ENCODE measurements around the gene HLF. TPM values are rescaled to one million over a fixed set of nuclear protein-coding genes. Genes with fewer than 3 reads are reported as not detected.

The HLF gene
- total and polyA plus RNA-seq, 9 donors, result 28.0 to 106 (median 40.8) TPM

DNA sequence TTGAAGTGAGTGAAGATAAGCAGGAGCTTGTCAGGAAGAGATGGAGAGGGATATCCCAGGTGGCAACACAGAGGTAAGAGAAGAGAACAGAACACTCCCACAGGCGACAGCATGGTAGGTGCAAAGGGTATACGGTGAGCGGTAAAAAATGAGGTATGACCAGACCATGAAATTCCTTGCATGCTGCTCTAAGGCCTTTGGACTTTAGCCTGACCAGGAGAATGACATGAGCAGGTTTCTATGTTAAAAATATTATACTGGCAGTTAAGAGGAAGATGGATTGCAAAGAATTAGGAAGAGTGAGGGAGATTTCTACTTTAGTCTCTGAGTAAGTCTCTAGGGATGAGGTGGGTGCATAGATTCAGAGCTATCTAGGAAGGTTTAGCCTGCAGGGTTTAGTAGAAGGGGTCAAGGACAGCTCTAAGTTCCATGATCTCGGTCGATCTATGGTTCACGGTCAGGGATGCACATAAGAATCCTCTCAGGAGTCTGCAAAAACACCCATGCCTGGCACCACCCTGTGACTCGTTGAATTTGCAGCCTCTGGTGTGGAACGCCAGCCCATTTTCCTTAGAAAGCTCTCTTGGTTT, 65.7 kb downstream of the HLF start:
- Histone ChIP-seq H3K36me3 (no peaks in the 10 kb centered on the region), H3K27me3 (no peaks in the 10 kb centered on the region), H3K9me3 (no peaks in the 10 kb centered on the region), H3K4me1 (ENCODE audit: insufficient read depth) (no peaks in the 10 kb centered on the region), H3K4me3 (no peak overlapping the region), H3K27ac (no peak overlapping the region)
- TF ChIP-seq POLR2A (IDR thresholded peaks at IDR 0.05), result no peak
- TF ChIP-seq, protein P1, sequence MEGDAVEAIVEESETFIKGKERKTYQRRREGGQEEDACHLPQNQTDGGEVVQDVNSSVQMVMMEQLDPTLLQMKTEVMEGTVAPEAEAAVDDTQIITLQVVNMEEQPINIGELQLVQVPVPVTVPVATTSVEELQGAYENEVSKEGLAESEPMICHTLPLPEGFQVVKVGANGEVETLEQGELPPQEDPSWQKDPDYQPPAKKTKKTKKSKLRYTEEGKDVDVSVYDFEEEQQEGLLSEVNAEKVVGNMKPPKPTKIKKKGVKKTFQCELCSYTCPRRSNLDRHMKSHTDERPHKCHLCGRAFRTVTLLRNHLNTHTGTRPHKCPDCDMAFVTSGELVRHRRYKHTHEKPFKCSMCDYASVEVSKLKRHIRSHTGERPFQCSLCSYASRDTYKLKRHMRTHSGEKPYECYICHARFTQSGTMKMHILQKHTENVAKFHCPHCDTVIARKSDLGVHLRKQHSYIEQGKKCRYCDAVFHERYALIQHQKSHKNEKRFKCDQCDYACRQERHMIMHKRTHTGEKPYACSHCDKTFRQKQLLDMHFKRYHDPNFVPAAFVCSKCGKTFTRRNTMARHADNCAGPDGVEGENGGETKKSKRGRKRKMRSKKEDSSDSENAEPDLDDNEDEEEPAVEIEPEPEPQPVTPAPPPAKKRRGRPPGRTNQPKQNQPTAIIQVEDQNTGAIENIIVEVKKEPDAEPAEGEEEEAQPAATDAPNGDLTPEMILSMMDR (IDR thresholded peaks at IDR 0.05), result no peak
- no peak for TF ChIP-seq EP300 (IDR thresholded peaks at IDR 0.05)
- WGBS, 3 donors, result 83 to 94% (median 87%) methylated on average over 8 of the region's 8 CpGs
- intact Hi-C loops (cut with DNase I), result no loop called here
- DNase-seq, result no peak

DNA sequence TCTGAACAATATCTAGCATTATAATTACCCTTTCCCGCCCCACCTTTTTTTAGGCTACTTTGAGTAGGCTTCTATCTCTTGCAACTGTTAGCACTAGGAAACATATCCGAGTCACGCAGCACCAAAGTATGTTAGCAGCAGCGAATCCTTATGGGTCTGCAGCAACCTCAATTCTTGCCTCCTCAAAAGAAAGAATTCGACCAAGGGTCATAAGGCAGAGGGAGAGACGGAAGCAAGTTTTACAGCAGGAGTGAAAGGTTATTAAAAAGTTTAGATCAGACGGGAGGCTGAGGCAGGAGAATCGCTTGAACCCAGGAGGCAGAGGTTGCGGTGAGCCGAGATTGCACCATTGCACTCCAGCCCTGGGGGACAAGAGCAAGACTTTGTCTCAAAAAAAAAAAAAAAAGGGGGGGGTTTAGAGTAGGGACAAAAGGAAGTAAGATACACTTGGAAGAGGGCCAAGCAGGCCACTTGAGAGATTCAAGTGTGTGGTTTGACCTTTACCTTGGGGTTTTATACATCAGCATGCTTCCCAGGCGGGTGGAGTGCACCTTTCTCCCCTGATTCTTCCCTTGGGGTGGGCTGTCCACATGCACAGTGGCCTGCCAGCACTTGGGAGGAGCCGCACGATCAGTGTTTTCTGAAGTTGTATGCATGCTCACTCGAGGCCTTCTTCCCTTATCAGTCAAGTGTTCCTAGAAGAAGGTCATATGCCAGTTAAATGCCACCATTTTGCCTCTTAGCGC, 67.7 kb downstream of the HLF start:
- DNase-seq, result no peak
- WGBS, 3 donors, result 81 to 84% (median 82%) methylated on average over 15 of the region's 15 CpGs
- TF ChIP-seq POLR2A (IDR thresholded peaks at IDR 0.05) (no peak), EP300 (IDR thresholded peaks at IDR 0.05) (no peak)
- TF ChIP-seq, protein P1 (IDR thresholded peaks at IDR 0.05), result no peak
- no peaks in the 10 kb centered on the region for H3K36me3 ChIP-seq
- no peaks in the 10 kb centered on the region for H3K9me3 ChIP-seq
- H3K4me3 ChIP-seq, result no peak overlapping the region
- intact Hi-C loops (cut with DNase I), result no loop called here
- no peak overlapping the region for H3K27ac ChIP-seq
- H3K27me3 ChIP-seq, result no peaks in the 10 kb centered on the region
- no peaks in the 10 kb centered on the region for H3K4me1 ChIP-seq (ENCODE audit: insufficient read depth)

DNA sequence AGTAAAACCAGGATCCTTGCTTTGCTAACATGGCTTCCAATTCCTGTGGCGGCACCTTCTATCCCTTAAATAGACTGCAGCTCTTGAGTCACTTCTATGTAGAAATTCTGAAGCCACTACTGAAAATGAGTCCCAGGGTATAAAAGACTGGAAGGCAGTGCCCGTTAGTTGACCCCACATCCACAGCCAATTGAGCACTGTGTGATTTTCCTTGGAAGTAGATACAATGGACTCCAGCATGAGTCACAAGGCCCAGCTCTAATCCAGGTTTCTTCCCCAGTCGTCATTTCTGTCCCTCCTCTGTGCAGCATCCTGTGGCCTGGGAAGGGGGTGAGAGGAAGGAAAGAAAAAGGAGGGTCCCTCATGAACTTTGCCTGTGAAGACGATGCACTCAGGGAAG, 69.5 kb downstream of the HLF start:
- no peak for DNase-seq
- H3K4me3 ChIP-seq, result no peak overlapping the region
- no peaks in the 10 kb centered on the region for H3K27me3 ChIP-seq
- H3K9me3 ChIP-seq, result no peaks in the 10 kb centered on the region
- 68 to 89% (median 88%) methylated on average over 4 of the region's 4 CpGs for WGBS, 3 donors
- no peak for TF ChIP-seq POLR2A (IDR thresholded peaks at IDR 0.05)
- TF ChIP-seq, protein P1 (IDR thresholded peaks at IDR 0.05), result no peak
- TF ChIP-seq EP300 (IDR thresholded peaks at IDR 0.05), result no peak
- no peak overlapping the region for H3K27ac ChIP-seq
- no peaks in the 10 kb centered on the region for H3K36me3 ChIP-seq
- no peaks in the 10 kb centered on the region for H3K4me1 ChIP-seq (ENCODE audit: insufficient read depth)
- intact Hi-C loops (cut with DNase I), result no loop called here

DNA sequence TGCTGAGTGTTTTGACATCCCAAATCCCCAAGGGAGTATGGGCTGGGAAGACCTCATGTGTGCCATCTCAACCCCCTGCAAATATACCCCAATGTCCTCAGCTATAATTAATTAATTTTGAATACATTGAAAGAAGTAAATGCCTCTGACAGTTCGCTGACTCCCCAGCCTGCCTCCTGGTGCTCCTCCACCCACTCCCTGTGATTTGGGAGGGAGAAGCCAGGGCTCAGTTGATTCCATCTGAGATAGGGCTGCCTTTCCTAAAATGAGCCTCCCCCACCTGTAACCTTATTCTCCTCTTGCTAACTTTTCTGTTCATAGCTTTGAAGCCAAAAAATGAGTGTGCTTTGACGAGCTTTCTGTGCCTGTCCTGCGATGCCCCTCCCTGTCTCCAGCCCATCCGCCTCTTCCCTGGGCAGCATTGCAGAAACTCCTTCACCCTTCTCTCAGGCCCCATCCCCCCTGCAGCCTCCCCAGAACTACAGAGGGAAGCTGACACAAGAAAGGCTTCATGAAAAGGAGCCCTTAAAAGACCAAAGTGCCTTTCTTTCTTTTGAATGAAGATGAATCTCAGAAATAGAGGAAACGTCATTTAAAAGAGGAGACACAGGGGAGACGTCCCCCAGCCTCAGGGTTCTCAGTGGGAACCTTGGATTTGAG, 70.3 kb downstream of the HLF start:
- H3K4me3 ChIP-seq, result no peak overlapping the region
- DNase-seq, result no peak
- intact Hi-C loops (cut with DNase I), result no loop called here
- H3K27ac ChIP-seq, result no peak overlapping the region
- H3K27me3 ChIP-seq, result no peaks in the 10 kb centered on the region
- H3K4me1 ChIP-seq (ENCODE audit: insufficient read depth), result no peaks in the 10 kb centered on the region
- WGBS, 3 donors, result 61 to 63% (median 63%) methylated on average over 6 of the region's 6 CpGs
- TF ChIP-seq, protein P1 (IDR thresholded peaks at IDR 0.05), result no peak
- TF ChIP-seq POLR2A (IDR thresholded peaks at IDR 0.05) (no peak), EP300 (IDR thresholded peaks at IDR 0.05) (no peak)
- H3K36me3 ChIP-seq, result no peaks in the 10 kb centered on the region
- no peaks in the 10 kb centered on the region for H3K9me3 ChIP-seq

Data from ovary (tissue), 9 donors.